ENCODE results near the gene UNC13C.

GRCh38 chr15:54322341-54322740 is 344.1 kb downstream of the UNC13C start:
- TF ChIP-seq, protein P1, sequence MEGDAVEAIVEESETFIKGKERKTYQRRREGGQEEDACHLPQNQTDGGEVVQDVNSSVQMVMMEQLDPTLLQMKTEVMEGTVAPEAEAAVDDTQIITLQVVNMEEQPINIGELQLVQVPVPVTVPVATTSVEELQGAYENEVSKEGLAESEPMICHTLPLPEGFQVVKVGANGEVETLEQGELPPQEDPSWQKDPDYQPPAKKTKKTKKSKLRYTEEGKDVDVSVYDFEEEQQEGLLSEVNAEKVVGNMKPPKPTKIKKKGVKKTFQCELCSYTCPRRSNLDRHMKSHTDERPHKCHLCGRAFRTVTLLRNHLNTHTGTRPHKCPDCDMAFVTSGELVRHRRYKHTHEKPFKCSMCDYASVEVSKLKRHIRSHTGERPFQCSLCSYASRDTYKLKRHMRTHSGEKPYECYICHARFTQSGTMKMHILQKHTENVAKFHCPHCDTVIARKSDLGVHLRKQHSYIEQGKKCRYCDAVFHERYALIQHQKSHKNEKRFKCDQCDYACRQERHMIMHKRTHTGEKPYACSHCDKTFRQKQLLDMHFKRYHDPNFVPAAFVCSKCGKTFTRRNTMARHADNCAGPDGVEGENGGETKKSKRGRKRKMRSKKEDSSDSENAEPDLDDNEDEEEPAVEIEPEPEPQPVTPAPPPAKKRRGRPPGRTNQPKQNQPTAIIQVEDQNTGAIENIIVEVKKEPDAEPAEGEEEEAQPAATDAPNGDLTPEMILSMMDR (IDR thresholded peaks at IDR 0.05 in 2 of 3, conservative IDR thresholded peaks at IDR 0.05 in 1 of 3; ENCODE audit: control insufficient read depth in 2 of 3, extremely low read depth in 1 of 3, insufficient read depth in 1 of 3, low read depth in 3 of 3, low read length in 3 of 3): no peak
- TF ChIP-seq TCF3 (IDR thresholded peaks at IDR 0.05; ENCODE audit: borderline replicate concordance, insufficient read depth, low read depth, low read length): no peak
- no peak for TF ChIP-seq BRCA1 (IDR thresholded peaks at IDR 0.05; ENCODE audit: low read depth, low read length)
- TF ChIP-seq EZH2 (IDR thresholded peaks at IDR 0.05; ENCODE audit: borderline replicate concordance, control insufficient read depth, low read depth, low read length): no peak
- no peak for TF ChIP-seq EP300 (IDR thresholded peaks at IDR 0.05; ENCODE audit: borderline replicate concordance in 1 of 2, control insufficient read depth in 1 of 2, low read depth in 2 of 2, low read length in 2 of 2)
- TF ChIP-seq CHD2 (IDR thresholded peaks at IDR 0.05; ENCODE audit: borderline replicate concordance, low read depth, low read length): no peak
- no peak for TF ChIP-seq TARDBP (IDR thresholded peaks at IDR 0.05; ENCODE audit: borderline replicate concordance)
- no peak for TF ChIP-seq TAF1 (IDR thresholded peaks at IDR 0.05; ENCODE audit: borderline replicate concordance, low read depth, low read length)

Measured in GM12878 (cell line).